ENCODE data around the gene GAPDH. TPM values are rescaled to one million over a fixed set of nuclear protein-coding genes. Genes with fewer than 3 reads are reported as not detected.
A peak's percentile ranks its signal among the peaks of the same experiment; 100 is the strongest.
"Not testable (repeated sequence)": the region's sequence is repeated elsewhere in the genome, so short reads cannot be mapped to it uniquely, and the experiment has no call there.

Gene GAPDH
- total RNA-seq, 4 donors from 2014 or later = 2,526 to 4,151 (median 3,597) TPM

DNA sequence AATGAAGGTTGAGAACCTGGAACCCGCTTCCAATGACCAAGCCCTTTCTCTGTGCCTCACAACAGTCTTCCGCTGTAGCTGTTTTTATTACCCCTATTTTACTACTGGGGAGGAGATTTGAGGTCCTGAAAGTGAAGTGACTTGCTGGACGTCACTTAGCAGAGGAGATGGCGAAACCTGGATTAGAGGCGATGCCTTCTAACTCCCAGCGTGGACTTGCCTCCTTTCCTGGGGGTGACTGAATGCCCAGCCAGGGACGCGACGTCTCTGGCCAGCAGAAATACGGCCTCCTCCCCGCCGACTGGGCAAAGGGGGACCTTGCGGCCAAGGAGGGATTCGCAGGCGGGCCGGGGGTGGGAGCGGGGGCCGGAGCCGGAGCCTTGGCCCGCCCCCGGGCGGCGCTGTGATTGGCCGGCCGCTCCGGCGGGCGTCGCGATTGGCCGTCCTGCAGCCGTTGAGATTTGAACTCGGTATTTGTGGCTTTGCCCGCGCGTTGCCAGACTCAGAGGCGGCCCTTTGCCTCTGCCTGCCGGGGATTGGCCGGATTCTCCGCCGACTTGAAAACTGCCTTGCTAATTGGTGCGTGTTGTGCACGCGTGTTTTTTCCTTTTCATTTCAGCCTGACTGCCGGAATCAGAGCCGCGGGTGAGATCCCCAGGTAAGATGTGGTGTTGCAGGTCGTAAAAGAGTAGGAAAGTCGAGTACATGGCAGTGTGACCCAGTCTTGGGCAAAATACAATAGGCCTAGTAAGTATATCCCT is 40.6 kb upstream of the GAPDH start, which contains the start of gene NCAPD2:
Gene NCAPD2, plus strand, starts transcription at position 606 of the 761 bp plus-strand sequence. CDS start 997 bp downstream, outside the sequence.
- intact Hi-C loops (cut with DNase I) = no loop called here
- H3K27me3 ChIP-seq = no peaks in the 10 kb centered on the region
- H3K36me3 ChIP-seq = peaks cover 0 to 52% (median 0%) of the 10 kb centered on the region in 3 donors
- peaks cover 12 to 39% (median 31%) of the 10 kb centered on the region in 3 donors for H3K4me1 ChIP-seq
- peak within 1 kb of the TSS; percentile 96 to 99 (median 98) for H3K27ac ChIP-seq
- no peaks in the 10 kb centered on the region for H3K9me3 ChIP-seq
- peak; percentile 82 for DNase-seq
- WGBS, 2 donors = 0% methylated on average over 11 to 18 of the region's 49 CpGs
- H3K4me3 ChIP-seq = peak within 1 kb of the TSS; percentile 73 to 82 (median 78)
- TF ChIP-seq, protein P1, sequence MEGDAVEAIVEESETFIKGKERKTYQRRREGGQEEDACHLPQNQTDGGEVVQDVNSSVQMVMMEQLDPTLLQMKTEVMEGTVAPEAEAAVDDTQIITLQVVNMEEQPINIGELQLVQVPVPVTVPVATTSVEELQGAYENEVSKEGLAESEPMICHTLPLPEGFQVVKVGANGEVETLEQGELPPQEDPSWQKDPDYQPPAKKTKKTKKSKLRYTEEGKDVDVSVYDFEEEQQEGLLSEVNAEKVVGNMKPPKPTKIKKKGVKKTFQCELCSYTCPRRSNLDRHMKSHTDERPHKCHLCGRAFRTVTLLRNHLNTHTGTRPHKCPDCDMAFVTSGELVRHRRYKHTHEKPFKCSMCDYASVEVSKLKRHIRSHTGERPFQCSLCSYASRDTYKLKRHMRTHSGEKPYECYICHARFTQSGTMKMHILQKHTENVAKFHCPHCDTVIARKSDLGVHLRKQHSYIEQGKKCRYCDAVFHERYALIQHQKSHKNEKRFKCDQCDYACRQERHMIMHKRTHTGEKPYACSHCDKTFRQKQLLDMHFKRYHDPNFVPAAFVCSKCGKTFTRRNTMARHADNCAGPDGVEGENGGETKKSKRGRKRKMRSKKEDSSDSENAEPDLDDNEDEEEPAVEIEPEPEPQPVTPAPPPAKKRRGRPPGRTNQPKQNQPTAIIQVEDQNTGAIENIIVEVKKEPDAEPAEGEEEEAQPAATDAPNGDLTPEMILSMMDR (IDR thresholded peaks at IDR 0.05) = peak in 5 of 6 experiments; percentile 21 to 68 (median 59)
- no peak for TF ChIP-seq POLR2A (IDR thresholded peaks at IDR 0.05)

DNA sequence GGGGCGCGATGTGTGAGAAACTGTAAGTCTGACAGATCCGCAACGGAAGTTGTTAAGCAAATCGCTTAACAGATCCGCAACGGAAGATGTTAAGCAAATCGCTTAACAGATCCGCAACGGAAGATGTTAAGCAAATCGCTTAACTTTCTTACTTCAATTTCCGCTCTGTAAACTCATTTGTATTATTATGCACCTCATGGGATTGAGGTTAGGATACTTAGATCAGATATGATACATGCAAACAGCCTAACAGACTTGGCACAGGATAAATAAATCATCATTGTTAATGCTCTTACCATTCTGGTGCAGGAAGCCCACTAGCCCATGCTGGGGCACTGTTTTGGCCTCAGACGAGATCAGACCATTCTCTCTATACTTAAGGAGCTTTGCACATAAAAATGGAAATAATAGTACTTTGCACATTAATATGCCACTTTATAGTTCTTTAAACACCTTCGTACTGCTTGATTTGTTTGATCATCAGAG is 40.0 kb upstream of the GAPDH start:
- no peak for DNase-seq
- H3K27ac ChIP-seq = peak overlapping the region; percentile 96 to 99 (median 98)
- H3K9me3 ChIP-seq = no peaks in the 10 kb centered on the region
- H3K36me3 ChIP-seq = peaks cover 0 to 58% (median 0%) of the 10 kb centered on the region in 3 donors
- no peak for TF ChIP-seq POLR2A (IDR thresholded peaks at IDR 0.05)
- TF ChIP-seq, protein P1 (IDR thresholded peaks at IDR 0.05) = no peak
- no peaks in the 10 kb centered on the region for H3K27me3 ChIP-seq
- H3K4me1 ChIP-seq = peaks cover 12 to 39% (median 31%) of the 10 kb centered on the region in 3 donors
- peak overlapping the region; percentile 73 to 82 (median 78) for H3K4me3 ChIP-seq
- intact Hi-C loops (cut with DNase I) = no loop called here
- 0 to 1% methylated on average over 14 of the region's 14 CpGs for WGBS, 2 donors

DNA sequence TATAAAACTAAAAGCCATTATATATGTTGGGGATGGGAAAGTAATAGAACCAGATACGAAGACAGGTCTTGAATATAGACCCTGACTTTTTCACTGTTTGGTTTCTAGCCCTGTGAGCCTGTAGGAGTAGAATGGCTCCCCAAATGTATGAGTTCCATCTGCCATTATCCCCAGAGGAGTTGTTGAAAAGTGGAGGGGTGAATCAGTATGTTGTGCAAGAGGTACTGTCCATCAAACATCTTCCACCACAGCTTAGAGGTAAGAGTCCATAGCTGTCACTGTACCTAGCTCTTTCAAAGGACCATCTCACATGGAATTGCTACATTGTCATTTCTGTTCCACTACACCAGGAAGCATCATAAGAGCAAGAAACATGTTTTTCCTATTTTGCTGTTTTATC is 39.3 kb upstream of the GAPDH start:
- intact Hi-C loops (cut with DNase I) = no loop called here
- H3K27me3 ChIP-seq = no peaks in the 10 kb centered on the region
- peak overlapping the region in 3 of 4 donors; percentile 73 to 78 (median 77) for H3K4me3 ChIP-seq
- peak overlapping the region in 1 of 4 donors; percentile 99 for H3K27ac ChIP-seq
- DNase-seq = no peak
- peaks cover 12 to 39% (median 31%) of the 10 kb centered on the region in 3 donors for H3K4me1 ChIP-seq
- WGBS, 2 donors = 72 to 74% methylated on average over 1 of the region's 1 CpG
- peaks cover 0 to 64% (median 0%) of the 10 kb centered on the region in 3 donors for H3K36me3 ChIP-seq
- no peaks in the 10 kb centered on the region for H3K9me3 ChIP-seq
- TF ChIP-seq, protein P1 (IDR thresholded peaks at IDR 0.05) = no peak
- no peak for TF ChIP-seq POLR2A (IDR thresholded peaks at IDR 0.05)

DNA sequence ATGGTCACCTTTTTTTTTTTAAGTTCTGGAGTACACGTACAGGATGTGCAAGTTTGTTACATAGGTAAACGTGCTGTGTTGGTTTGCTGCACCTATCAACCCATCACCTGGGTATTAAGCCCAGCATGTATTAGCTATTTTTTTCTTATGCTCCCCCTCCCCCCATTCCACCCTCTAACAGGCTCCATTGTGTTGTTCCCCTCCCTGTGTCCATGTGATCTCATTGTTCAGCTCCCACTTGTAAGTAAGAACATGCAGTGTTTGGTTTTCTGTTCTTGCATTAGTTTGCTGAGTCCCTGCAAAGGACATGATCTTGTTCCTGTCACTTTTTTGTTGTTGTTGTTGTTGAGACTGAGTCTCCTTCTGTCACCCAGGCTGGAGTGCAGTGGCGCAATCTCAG is 37.0 kb upstream of the GAPDH start:
- H3K27me3 ChIP-seq; DNase-seq; H3K9me3 ChIP-seq; intact Hi-C loops (cut with DNase I); H3K4me3 ChIP-seq; H3K27ac ChIP-seq: not testable (repeated sequence)
- 65 to 85% methylated on average over 3 of the region's 3 CpGs for WGBS, 2 donors
- H3K4me1 ChIP-seq = peaks cover 10 to 34% (median 27%) of the 10 kb centered on the region in 3 donors
- H3K36me3 ChIP-seq = peaks cover 0 to 59% (median 0%) of the 10 kb centered on the region in 3 donors

DNA sequence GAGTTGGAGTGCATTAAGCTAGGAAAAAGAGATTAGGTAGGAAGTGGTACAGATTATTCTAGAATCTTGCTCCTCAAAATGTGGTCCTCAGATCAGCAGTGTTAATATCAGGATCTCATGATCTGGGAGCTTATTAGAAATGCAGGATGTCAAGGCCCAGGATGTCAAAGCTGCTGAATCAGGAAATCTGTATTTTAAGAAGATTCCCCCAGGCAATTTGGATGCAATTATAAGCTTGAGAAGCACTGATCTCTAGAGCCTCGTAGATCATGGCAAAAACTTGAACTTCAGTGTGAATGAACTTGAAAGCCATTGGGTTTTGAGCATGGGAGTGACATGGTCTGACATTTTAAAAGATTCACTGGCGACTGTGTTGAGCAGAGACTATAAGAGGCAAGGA is 33.9 kb upstream of the GAPDH start:
- peaks cover 0 to 80% (median 0%) of the 10 kb centered on the region in 3 donors for H3K36me3 ChIP-seq
- WGBS, 2 donors = 46 to 67% methylated on average over 2 of the region's 2 CpGs

More for the DNA sequence above, 33.9 kb upstream of the GAPDH start:
- DNase-seq = no peak
- Histone ChIP-seq H3K9me3 (no peaks in the 10 kb centered on the region), H3K4me3 (no peak overlapping the region), H3K27ac (no peak overlapping the region), H3K27me3 (no peaks in the 10 kb centered on the region), H3K4me1 (peaks cover 0 to 15% (median 9%) of the 10 kb centered on the region in 3 donors)
- intact Hi-C loops (cut with DNase I) = no loop called here
- no peak for TF ChIP-seq POLR2A (IDR thresholded peaks at IDR 0.05)
- TF ChIP-seq, protein P1 (IDR thresholded peaks at IDR 0.05) = no peak
